Breast epithelium (tissue), 4 donors: ENCODE results near the gene RHOG. TPM values are rescaled to one million over a fixed set of nuclear protein-coding genes. Genes with fewer than 3 reads are reported as not detected.

ENCODE experiments used
- DNase-seq, 2 donors: peaks; one replicate each; pipeline ENCODE4 v3.0.0-alpha.2; 2019; ENCODE audit warnings: low spot score in 2 of 2
- H3K27ac ChIP-seq, 2 donors: fragments of 200-600 bp; sonication (generic) in 1 of 2; one replicate each; pipeline ENCODE4 v1.5.1; 2016 to 2019; ENCODE audit warnings: mild to moderate bottlenecking in 1 of 2
- H3K27me3 ChIP-seq, 2 donors: fragments of 200-600 bp; sonication (generic) in 1 of 2; one replicate each; pipeline versions ENCODE4 v1.5.1 to v1.6.0; 2017 to 2019; ENCODE audit warnings: control low read depth in 1 of 2, mild to moderate bottlenecking in 1 of 2
- H3K36me3 ChIP-seq: fragments of 200-600 bp; one replicate; pipeline ENCODE4 v1.5.1; 2019
- H3K4me1 ChIP-seq, 2 donors: fragments of 200-600 bp; sonication (generic); one replicate each; pipeline ENCODE4 v1.5.1; 2016 to 2019; ENCODE audit warnings: control low read depth in 1 of 2
- H3K4me3 ChIP-seq, 3 donors: fragments of 200-600 bp; sonication (generic); 1 replicate in 2 of 3; 2 replicates in 1 of 3; pipeline ENCODE4 v1.5.1; 2016 to 2019; ENCODE audit warnings: mild to moderate bottlenecking in 3 of 3, moderate library complexity in 2 of 3
- H3K9me3 ChIP-seq, 2 donors: fragments of 200-600 bp; sonication (generic) in 1 of 2; one replicate each; pipeline ENCODE4 v1.5.1; 2016 to 2019; ENCODE audit warnings: control low read depth in 1 of 2
- CTCF ChIP-seq, 3 donors: fragments of 450-650 bp; IDR thresholded peaks; one replicate each; pipeline ENCODE4 v1.5.1; 2016 to 2017; ENCODE audit warnings: antibody characterized with exemption in 3 of 3, mild to moderate bottlenecking in 3 of 3, moderate library complexity in 3 of 3
- POLR2A ChIP-seq: fragments of 450-650 bp; IDR thresholded peaks from one replicate; pipeline ENCODE4 v1.6.1; 2016; ENCODE audit warnings: antibody characterized with exemption, mild to moderate bottlenecking, moderate library complexity
- POLR2AphosphoS5 ChIP-seq, 3 donors: sonication (generic); formaldehyde crosslinking; IDR thresholded peaks; one replicate each; pipeline ENCODE4 v1.6.1; 2017; ENCODE audit warnings: antibody characterized with exemption in 3 of 3
- intact Hi-C: fragments of 100-400 bp; cut with DNase I; formaldehyde crosslinking; loops from one replicate; pipeline ENCODE4 v1.15.1; 2023; ENCODE audit warnings: low total_unique reads
- total RNA-seq, 3 donors: library from RNA; depleted of rRNA; stranded (reverse); fragments of >200 nt; gene quantifications; one replicate each; pipeline ENCODE4 v1.1.0, GENCODE V29; 2016

The RHOG gene
- total RNA-seq, 3 donors from 2014 or later = 37.0 to 68.2 (median 37.0) TPM

DNA sequence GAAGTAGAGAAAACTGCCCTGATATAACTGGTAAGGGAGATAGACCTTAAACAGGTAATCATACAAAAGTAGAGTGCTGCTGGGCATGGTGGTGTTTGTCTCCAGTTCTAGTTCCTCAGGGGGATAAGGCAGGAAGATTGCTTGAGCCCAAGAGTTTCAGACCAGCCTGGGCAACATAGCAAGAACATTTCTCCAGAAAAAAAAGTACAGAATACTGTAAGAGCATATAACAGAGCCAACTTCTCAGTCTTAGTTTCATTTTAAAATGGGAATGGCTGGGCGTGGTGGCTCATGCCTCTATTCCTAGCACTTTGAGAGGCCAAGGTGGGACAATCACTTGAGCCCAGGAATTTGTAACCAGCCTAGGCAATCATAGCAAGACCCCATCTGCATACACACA is 4.5 kb upstream of the RHOG start:
- H3K27ac ChIP-seq = no peak overlapping the region
- intact Hi-C loops = no loop called here
- H3K27me3 ChIP-seq = no peaks in the 10 kb centered on the region
- no peak for DNase-seq
- no peaks in the 10 kb centered on the region for H3K4me1 ChIP-seq
- no peaks in the 10 kb centered on the region for H3K9me3 ChIP-seq
- no peak overlapping the region for H3K4me3 ChIP-seq
- TF ChIP-seq POLR2A (no peak), CTCF (IDR thresholded peaks at IDR 0.05) (no peak), POLR2AphosphoS5 (IDR thresholded peaks at IDR 0.05) (no peak)
- no peaks in the 10 kb centered on the region for H3K36me3 ChIP-seq

DNA sequence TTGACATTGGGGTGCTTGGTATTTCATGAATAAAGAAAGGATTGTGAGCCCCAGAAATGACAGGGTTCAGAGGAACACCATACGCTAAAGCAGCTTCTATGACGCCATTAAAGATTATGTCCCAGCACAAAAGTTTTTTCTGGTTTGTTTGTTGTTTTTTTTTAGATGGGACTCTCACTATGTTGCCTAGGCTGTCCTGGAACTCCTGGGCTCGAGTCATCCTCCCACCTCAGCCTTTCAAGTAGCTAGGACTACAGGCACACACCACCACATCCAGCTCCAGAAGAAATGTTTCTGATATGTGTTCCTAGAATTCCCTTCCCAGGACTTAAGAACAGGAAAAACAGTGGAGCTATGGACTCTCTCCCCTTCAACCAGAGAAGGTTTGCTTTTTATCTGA is 2.6 kb upstream of the RHOG start:
- intact Hi-C loops = no loop called here
- no peaks in the 10 kb centered on the region for H3K9me3 ChIP-seq
- DNase-seq = no peak

GRCh38 chr11:3841426-3842350 is 929 bp upstream of the RHOG start:
- intact Hi-C loops = no loop called here
- DNase-seq = peak; percentile 71 to 80
- TF ChIP-seq POLR2AphosphoS5 (IDR thresholded peaks at IDR 0.05) (peak; percentile 51 to 66 (median 61)), POLR2A (no peak), CTCF (IDR thresholded peaks at IDR 0.05) (peak; percentile 8 to 65 (median 54))
- H3K4me3 ChIP-seq = peak overlapping the region; percentile 72 to 86 (median 83)
- H3K4me1 ChIP-seq = peaks cover 0 to 10% of the 10 kb centered on the region in 2 donors
- H3K9me3 ChIP-seq = no peaks in the 10 kb centered on the region
- H3K36me3 ChIP-seq = no peaks in the 10 kb centered on the region
- H3K27ac ChIP-seq = peak overlapping the region; percentile 98
- H3K27me3 ChIP-seq = no peaks in the 10 kb centered on the region

More for the DNA sequence above, 2.6 kb upstream of the RHOG start:
- TF ChIP-seq POLR2A (no peak), CTCF (IDR thresholded peaks at IDR 0.05) (no peak), POLR2AphosphoS5 (IDR thresholded peaks at IDR 0.05) (no peak)
- no peaks in the 10 kb centered on the region for H3K27me3 ChIP-seq
- no peak overlapping the region for H3K27ac ChIP-seq
- no peak overlapping the region for H3K4me3 ChIP-seq
- H3K4me1 ChIP-seq = peaks cover 0 to 10% of the 10 kb centered on the region in 2 donors
- no peaks in the 10 kb centered on the region for H3K36me3 ChIP-seq

- TF ChIP-seq POLR2AphosphoS5 (IDR thresholded peaks at IDR 0.05) = no peak
- TF ChIP-seq POLR2A = no peak
- no peak for TF ChIP-seq CTCF (IDR thresholded peaks at IDR 0.05)
- no peaks in the 10 kb centered on the region for H3K9me3 ChIP-seq
- peak overlapping the region; percentile 98 for H3K27ac ChIP-seq
- no peaks in the 10 kb centered on the region for H3K36me3 ChIP-seq
- peaks cover 0 to 10% of the 10 kb centered on the region in 2 donors for H3K4me1 ChIP-seq
- intact Hi-C loops = no loop called here
- H3K4me3 ChIP-seq = peak overlapping the region; percentile 72 to 86 (median 83)
- H3K27me3 ChIP-seq = no peaks in the 10 kb centered on the region
- DNase-seq = no peak
These were observed 522 bp downstream of the RHOG start for GRCh38 chr11:3840004-3840869.
